Measurements from ENCODE around the gene IL17RC. TPM values are rescaled to one million over a fixed set of nuclear protein-coding genes. Genes with fewer than 3 reads are reported as not detected.

The IL17RC gene
- total RNA-seq, 2 donors from 2014 or later = 0.41 to 0.93 TPM

- ATAC-seq (replicated peaks in 1 of 2) = no peak
- H3K27ac Mint-ChIP-seq = no peak overlapping the region
- H3K27me3 Mint-ChIP-seq (ENCODE audit: low read depth) = peaks cover 20% of the 10 kb centered on the region
- peaks cover 0 to 2% of the 10 kb centered on the region in 2 donors for H3K36me3 Mint-ChIP-seq (ENCODE audit: insufficient read depth in 2 of 2)
- peaks cover 33% of the 10 kb centered on the region for H3K4me1 Mint-ChIP-seq (ENCODE audit: low read depth)
- no peaks in the 10 kb centered on the region for H3K9me3 Mint-ChIP-seq
- H3K4me3 Mint-ChIP-seq = no peak overlapping the region
- DNase-seq = no peak
Observed at GRCh38 chr3:9911863-9912262, 5.0 kb upstream of the IL17RC start.

GRCh38 chr3:9912294-9912935 lies 4.5 kb upstream of the IL17RC start:
- Mint-ChIP-seq H3K27me3 (ENCODE audit: low read depth) (peaks cover 20% of the 10 kb centered on the region), H3K4me3 (peak overlapping the region in 1 of 2 donors; percentile 5), H3K27ac (no peak overlapping the region), H3K4me1 (ENCODE audit: low read depth) (peaks cover 35% of the 10 kb centered on the region), H3K36me3 (ENCODE audit: insufficient read depth in 2 of 2) (peaks cover 0 to 2% of the 10 kb centered on the region in 2 donors), H3K9me3 (no peaks in the 10 kb centered on the region)
- ATAC-seq (replicated peaks in 1 of 2) (peak; percentile 12 to 31), DNase-seq (no peak)

- H3K9me3 Mint-ChIP-seq = no peaks in the 10 kb centered on the region
- H3K36me3 Mint-ChIP-seq (ENCODE audit: insufficient read depth in 2 of 2) = peaks cover 0 to 2% of the 10 kb centered on the region in 2 donors
- H3K27ac Mint-ChIP-seq = no peak overlapping the region
- H3K4me3 Mint-ChIP-seq = no peak overlapping the region
- DNase-seq (no peak), ATAC-seq (replicated peaks in 1 of 2) (no peak)
- peaks cover 15% of the 10 kb centered on the region for H3K27me3 Mint-ChIP-seq (ENCODE audit: low read depth)
- H3K4me1 Mint-ChIP-seq (ENCODE audit: low read depth) = peaks cover 35% of the 10 kb centered on the region
Observed at GRCh38 chr3:9913601-9914000, 3.3 kb upstream of the IL17RC start.

DNA sequence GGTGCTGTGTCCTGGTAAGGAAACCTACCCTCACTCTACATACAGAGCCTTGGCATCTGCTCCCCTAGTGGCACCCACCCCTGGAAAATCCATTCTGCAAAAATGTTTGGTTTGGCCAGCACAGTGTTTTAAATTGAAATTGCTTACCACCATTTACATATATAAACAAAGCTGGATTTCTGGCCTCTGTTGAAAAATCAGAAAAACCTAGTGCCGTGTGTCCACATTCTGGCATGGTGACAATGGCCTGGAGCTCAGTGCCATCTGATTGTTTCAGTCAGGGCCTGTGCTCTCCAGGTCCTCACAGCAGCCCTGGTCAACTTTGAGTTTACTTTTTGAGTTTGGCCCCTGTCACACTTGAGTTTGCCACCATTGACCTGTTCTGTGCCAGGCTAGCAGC lies 2.9 kb upstream of the IL17RC start:
- Mint-ChIP-seq H3K4me3 (no peak overlapping the region), H3K4me1 (ENCODE audit: low read depth) (peaks cover 33% of the 10 kb centered on the region), H3K9me3 (no peaks in the 10 kb centered on the region), H3K27me3 (ENCODE audit: low read depth) (peaks cover 15% of the 10 kb centered on the region), H3K36me3 (ENCODE audit: insufficient read depth in 2 of 2) (peaks cover 0 to 2% of the 10 kb centered on the region in 2 donors), H3K27ac (no peak overlapping the region)
- DNase-seq (no peak), ATAC-seq (replicated peaks in 1 of 2) (no peak)

DNA sequence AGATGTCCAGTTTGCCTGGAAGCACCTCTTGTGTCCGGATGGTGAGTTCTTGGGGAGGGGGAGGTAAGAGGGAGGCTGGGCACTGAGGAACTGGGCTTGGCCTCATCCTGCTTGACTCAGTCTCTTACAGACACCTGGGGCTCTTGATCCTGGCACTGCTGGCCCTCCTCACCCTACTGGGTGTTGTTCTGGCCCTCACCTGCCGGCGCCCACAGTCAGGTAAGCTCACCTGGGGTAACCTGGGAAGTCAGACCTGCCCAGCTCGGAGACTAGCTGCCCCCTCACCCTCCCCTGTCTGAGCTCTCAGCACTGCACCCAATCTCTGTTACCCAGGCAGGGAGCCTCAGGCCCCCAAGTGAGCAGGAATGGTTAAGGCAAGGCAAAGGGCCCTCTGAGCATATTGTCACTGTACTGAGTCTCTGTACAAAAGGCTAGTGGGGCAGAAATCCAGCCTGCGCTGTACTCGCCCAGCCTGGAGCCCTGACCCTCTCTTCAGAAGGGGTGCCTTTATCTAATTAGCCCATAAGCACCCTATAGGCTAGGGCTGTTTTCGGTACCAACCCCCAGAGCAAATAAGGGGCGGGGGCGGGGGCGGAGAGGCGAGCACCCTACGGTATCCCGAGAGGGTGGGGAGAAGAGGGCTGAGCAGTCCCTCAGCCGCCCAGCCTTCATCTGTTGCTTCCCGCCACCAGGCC lies 2.2 kb upstream of the IL17RC start:
- H3K4me1 Mint-ChIP-seq (ENCODE audit: low read depth) = peaks cover 26% of the 10 kb centered on the region
- ATAC-seq (replicated peaks in 1 of 2) = no peak

GRCh38 chr3:9915254-9916141 lies 1.4 kb upstream of the IL17RC start:
- Mint-ChIP-seq H3K36me3 (ENCODE audit: insufficient read depth in 2 of 2) (peaks cover 0 to 2% of the 10 kb centered on the region in 2 donors), H3K27me3 (ENCODE audit: low read depth) (peaks cover 15% of the 10 kb centered on the region), H3K27ac (no peak overlapping the region), H3K4me1 (ENCODE audit: low read depth) (peaks cover 23% of the 10 kb centered on the region), H3K4me3 (peak overlapping the region; percentile 75 to 76), H3K9me3 (no peaks in the 10 kb centered on the region)
- ATAC-seq (replicated peaks in 1 of 2) (peak; percentile 60 to 67), DNase-seq (peak; percentile 46 to 50)

More for the DNA sequence above, 2.2 kb upstream of the IL17RC start:
- Mint-ChIP-seq H3K4me3 (peak overlapping the region; percentile 75 to 76), H3K27ac (no peak overlapping the region), H3K9me3 (no peaks in the 10 kb centered on the region), H3K27me3 (ENCODE audit: low read depth) (peaks cover 15% of the 10 kb centered on the region), H3K36me3 (ENCODE audit: insufficient read depth in 2 of 2) (peaks cover 0 to 2% of the 10 kb centered on the region in 2 donors)
- DNase-seq = no peak

DNA sequence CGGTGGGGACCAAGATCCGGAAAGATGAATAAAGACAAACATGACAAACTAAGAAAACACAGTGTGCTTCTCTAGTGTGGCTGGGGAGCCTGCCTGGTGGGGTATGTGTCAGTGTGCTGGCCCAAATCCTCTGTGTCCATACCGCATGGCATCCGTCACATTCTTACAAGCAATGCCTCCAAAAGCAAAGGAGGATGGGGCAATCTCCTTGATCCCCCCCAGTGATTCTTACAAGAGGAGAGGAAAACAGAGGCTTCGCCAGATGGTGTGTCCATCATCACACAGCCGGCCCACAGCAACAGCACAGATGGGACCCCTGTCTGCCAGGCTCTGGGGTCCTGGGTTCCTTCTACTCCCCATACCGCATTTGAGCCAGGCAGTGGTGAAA lies 558 bp upstream of the IL17RC start:
- H3K27me3 Mint-ChIP-seq (ENCODE audit: low read depth) = peaks cover 12% of the 10 kb centered on the region
- DNase-seq (no peak), ATAC-seq (replicated peaks in 1 of 2) (no peak)
- H3K9me3 Mint-ChIP-seq = no peaks in the 10 kb centered on the region
- no peak overlapping the region for H3K27ac Mint-ChIP-seq
- peak overlapping the region; percentile 69 to 76 for H3K4me3 Mint-ChIP-seq
- peaks cover 0 to 2% of the 10 kb centered on the region in 2 donors for H3K36me3 Mint-ChIP-seq (ENCODE audit: insufficient read depth in 2 of 2)
- H3K4me1 Mint-ChIP-seq (ENCODE audit: low read depth) = peaks cover 23% of the 10 kb centered on the region

GRCh38 chr3:9917820-9918219 lies 922 bp downstream of the IL17RC start:
- Mint-ChIP-seq H3K4me1 (ENCODE audit: low read depth) (peaks cover 14% of the 10 kb centered on the region), H3K9me3 (no peaks in the 10 kb centered on the region), H3K27ac (no peak overlapping the region), H3K36me3 (ENCODE audit: insufficient read depth in 2 of 2) (no peaks in the 10 kb centered on the region), H3K27me3 (ENCODE audit: low read depth) (no peaks in the 10 kb centered on the region), H3K4me3 (peak overlapping the region in 1 of 2 donors; percentile 17)
- no peak for ATAC-seq (replicated peaks in 1 of 2)
- DNase-seq = no peak

DNA sequence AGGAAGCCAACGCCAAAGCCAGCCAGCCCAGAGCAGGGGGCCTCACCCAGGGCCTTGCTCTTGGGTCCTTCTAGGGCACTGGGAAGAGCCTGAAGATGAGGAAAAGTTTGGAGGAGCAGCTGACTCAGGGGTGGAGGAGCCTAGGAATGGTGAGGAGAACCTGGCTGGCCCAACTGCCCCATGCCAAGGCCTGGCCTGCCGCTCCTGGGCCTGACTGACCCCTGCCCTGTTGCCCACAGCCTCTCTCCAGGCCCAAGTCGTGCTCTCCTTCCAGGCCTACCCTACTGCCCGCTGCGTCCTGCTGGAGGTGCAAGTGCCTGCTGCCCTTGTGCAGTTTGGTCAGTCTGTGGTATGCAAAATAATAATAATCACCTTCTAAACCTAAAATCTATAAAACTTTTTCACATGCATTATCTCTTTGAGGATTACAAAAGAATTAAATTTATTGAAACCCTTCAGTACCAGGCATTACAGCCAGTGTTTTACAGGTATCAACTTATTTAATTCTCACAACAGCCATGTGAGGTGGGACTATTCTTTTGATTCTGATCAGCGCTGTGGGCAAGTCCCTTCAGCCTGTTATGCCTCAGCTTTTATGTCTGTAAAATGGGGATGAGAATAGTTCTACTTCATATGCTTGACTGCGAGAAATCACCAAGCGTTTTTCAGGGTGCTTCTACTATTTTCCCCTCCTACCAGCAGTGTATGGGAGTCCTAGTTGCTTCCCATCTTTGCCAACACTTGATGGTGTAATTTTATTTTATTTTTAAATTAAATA lies 1.6 kb downstream of the IL17RC start:
- Mint-ChIP-seq H3K27ac (no peak overlapping the region), H3K4me3 (no peak overlapping the region), H3K27me3 (ENCODE audit: low read depth) (no peaks in the 10 kb centered on the region), H3K36me3 (ENCODE audit: insufficient read depth in 2 of 2) (no peaks in the 10 kb centered on the region), H3K9me3 (no peaks in the 10 kb centered on the region), H3K4me1 (ENCODE audit: low read depth) (peaks cover 13% of the 10 kb centered on the region)
- no peak for DNase-seq
- no peak for ATAC-seq (replicated peaks in 1 of 2)

DNA sequence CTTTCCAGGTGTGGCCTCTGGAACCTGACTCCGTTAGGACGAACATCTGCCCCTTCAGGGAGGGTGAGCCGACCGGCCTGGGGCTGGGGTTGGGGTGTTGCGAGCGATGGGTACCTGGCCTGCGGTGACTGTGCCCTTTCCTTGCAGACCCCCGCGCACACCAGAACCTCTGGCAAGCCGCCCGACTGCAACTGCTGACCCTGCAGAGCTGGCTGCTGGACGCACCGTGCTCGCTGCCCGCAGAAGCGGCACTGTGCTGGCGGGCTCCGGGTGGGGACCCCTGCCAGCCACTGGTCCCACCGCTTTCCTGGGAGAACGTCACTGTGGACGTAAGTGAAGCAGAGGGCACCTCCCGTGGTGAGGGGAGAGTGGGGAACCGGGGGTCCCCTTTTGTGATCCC lies 11.3 kb downstream of the IL17RC start:
- no peaks in the 10 kb centered on the region for H3K36me3 Mint-ChIP-seq (ENCODE audit: insufficient read depth in 2 of 2)
- H3K27me3 Mint-ChIP-seq (ENCODE audit: low read depth) = peaks cover 8% of the 10 kb centered on the region
- no peak overlapping the region for H3K27ac Mint-ChIP-seq
- no peaks in the 10 kb centered on the region for H3K9me3 Mint-ChIP-seq
- H3K4me3 Mint-ChIP-seq = no peak overlapping the region
- ATAC-seq (replicated peaks in 1 of 2) (no peak), DNase-seq (no peak)
- H3K4me1 Mint-ChIP-seq (ENCODE audit: low read depth) = peaks cover 12% of the 10 kb centered on the region

- H3K27me3 Mint-ChIP-seq (ENCODE audit: low read depth) = no peaks in the 10 kb centered on the region
- H3K4me1 Mint-ChIP-seq (ENCODE audit: low read depth) = peaks cover 34% of the 10 kb centered on the region
- H3K4me3 Mint-ChIP-seq = no peak overlapping the region
- peaks cover 0 to 2% of the 10 kb centered on the region in 2 donors for H3K36me3 Mint-ChIP-seq (ENCODE audit: insufficient read depth in 2 of 2)
- DNase-seq (no peak), ATAC-seq (replicated peaks in 1 of 2) (no peak)
- no peak overlapping the region for H3K27ac Mint-ChIP-seq
- H3K9me3 Mint-ChIP-seq = no peaks in the 10 kb centered on the region
Observed at GRCh38 chr3:9930804-9931418, 14.0 kb downstream of the IL17RC start.

DNA sequence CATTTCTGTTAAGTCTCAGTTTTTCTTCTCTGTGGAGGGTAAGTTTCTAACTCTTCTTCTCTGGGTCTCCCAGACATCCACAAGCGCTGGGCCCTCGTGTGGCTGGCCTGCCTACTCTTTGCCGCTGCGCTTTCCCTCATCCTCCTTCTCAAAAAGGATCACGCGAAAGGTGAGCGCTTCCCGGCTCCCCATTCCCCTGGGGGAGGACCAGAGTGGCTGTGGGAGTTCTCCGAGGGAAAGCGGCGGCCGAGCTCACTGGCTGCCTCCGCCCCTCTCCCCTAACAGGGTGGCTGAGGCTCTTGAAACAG lies 15.6 kb downstream of the IL17RC start:
- Mint-ChIP-seq H3K4me3 (peak overlapping the region; percentile 95 to 99), H3K4me1 (ENCODE audit: low read depth) (peaks cover 34% of the 10 kb centered on the region), H3K36me3 (ENCODE audit: insufficient read depth in 2 of 2) (peaks cover 0 to 3% of the 10 kb centered on the region in 2 donors), H3K27me3 (ENCODE audit: low read depth) (no peaks in the 10 kb centered on the region), H3K9me3 (no peaks in the 10 kb centered on the region), H3K27ac (peak overlapping the region; percentile 98)
- DNase-seq = no peak
- ATAC-seq (replicated peaks in 1 of 2) = no peak

Measured in activated T-cell treated with anti-CD3 and anti-CD28 coated beads, Interleukin-2, amount 50 U/mL, for 72 hours (primary cell).